Fibroblast of peridontal ligament (primary cell): ENCODE data around the gene EXOSC6.
A peak's percentile ranks its signal among the peaks of the same experiment; 100 is the strongest.
"Not testable (repeated sequence)": the region's sequence is repeated elsewhere in the genome, so short reads cannot be mapped to it uniquely, and the experiment has no call there.

Source experiments
- DNase-seq: peaks from one replicate; pipeline ENCODE4 v3.0.0-alpha.2; 2010; ENCODE audit errors: extremely low read depth

Gene EXOSC6

DNA sequence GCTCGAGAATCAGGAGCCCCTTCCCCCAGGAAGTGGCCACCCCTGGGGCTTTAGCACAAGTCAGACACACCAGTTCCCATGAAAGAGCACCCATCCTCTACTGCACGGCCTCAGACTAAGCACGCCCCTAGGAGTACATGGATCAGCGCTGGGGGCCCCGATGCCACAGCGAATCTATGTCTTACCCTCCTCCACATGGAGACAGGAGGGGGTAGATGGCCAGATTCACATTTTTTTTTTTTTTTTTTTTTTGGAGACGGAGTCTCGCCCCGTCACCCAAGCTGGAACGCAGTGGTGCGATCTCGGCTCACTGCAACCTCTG lies 3.2 kb upstream of the EXOSC6 start:
- DNase-seq = no peak

DNA sequence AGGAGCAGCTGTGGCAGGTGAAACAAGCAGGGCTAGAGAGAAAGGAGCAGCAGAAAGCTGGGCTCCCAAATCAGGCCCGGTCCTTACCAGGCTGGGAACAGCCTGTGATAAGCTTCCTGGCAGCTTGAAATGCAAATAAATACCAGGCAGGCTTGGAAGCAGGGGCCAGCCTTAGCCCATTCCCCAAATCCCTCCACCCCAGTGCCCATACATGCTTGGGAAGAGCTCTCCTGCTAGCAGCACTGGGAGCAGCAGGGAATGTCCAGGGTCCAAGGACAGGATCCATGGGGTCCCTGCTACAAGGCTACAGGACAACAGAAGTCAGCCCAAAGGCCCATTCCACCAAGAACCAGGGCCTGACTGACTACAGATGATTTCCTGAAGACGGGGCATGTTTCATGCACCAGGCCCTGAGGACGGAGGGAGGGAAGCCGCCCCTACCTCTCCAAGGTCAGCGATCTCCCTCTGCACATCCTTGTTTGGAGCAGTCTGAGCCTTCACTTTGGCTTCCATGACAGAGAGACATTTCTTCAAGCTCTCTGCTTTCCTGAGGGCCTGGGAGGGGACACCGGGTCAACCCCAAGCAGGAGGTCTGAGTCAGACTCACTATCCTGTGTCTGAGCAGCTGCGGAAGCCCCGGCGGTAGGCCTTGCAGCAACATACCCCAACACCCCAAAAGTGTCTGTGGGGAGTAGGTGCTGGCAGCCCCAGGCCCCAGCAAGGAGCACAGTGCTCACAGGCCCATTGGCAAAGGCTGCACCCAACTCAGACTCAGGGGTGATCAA lies 2.6 kb upstream of the EXOSC6 start:
- no peak for DNase-seq

DNA sequence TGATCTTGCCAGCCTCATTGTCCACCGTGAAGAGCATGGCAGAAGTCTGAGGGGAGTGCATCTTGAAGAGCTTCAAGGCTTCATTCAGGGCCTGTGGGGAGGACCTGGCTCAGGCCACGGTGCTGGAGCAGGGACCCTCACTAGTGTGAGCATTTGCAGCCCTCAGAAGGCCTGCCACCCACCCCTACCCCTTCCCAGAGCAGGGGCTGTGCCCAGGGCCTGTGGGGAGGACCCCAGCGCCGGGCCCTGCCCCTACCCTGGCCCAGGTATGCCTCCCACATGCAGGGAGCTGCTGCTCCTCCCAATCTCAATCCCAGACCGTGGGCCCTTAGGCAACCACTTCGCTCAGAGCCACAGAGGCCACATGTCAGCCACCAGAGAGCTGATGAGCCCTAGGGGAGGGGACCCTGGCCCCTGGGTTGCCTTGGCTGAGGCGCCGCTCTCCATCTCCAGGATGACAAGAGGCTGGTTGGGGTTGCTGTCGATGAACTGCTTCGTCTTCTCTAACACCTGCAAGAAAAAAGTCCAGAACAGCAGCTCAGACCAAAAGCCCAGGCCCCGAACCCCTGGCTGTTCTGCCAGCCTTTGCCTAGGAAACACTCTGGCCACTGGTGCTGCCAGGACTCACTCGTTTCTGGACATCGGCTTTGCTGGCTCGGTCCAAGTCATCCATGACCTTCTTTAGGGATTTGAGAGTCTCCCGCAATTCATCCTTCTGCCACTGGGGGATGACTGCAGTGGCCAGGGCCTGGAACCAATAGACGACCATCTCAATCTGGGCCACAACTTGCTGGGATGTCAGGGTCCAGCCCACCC lies 1.8 kb upstream of the EXOSC6 start:
- peak; percentile 42 for DNase-seq

DNA sequence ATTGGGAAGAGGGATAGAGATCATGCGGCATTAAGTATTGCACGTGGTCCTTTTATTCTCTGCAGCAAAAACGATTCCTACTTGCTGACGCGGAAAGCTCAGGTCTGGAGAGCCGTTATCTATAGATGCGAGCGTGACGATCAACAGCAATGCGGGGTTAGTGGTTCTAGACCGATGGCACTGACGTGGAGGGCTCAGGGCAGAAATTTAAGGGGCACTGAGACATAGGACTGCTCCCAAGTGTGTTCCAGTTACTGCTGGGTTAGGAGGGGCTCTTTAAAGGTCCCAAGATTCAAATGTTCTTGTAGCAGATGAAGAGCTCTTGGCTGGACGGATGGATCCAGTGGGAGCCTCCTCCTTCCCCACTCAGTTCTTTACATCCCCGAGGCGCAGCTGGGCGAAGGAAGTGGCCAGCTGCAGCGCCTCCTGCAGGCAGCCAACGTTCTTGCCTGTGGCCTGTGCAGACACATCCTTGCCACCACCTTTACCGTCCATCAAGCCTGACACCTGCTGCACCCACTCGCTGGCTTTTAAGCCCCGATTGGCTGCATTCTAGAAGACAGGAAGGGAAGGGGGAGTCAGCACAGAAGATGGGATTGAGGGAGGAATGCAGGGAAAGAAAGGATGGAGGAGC lies 732 bp upstream of the EXOSC6 start:
- no peak for DNase-seq

DNA sequence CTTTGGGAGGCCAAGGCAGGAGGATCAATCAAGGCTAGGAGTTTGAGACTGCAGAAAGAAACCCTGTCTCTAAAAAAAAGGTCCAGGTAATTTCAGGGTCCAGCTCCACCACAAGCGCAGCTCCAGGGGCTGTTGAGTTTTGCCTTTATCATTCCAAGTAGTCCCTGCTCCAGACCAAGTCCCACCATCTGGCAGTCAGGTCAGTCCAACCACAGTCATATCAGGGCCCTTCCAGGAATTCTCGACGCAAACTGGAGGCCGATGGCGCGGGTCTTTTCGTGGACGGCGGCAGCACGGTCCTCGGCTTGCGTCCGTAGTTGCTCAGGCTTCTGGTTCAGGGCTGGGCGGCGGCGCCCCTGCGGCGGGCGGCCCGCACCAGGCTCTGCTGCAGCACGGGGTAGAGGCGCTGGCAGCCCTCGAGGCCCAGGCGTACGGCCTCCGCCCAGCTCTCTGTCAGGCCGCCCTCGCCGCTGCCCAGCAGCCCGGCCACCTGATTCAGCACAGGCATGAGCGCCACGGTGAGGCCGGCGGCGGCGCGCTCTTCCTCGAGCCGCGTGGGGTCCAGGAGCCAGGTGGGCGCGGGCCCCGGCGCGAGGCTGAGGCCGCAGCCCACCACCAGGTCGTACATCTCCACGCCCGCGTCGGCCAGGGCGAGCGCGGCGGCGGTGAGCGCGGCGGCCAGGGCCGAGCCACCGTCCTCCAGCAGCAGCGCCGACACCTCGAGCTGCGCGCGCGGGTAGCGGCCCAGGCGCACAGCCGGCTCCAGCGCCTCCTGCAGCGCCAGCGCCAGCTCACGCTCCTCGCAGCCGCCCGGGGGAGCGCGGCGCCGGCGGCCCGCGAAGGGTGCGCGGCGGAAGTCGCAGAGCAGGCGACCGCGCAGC lies 752 bp downstream of the EXOSC6 start:
- DNase-seq = peak; percentile 44

DNA sequence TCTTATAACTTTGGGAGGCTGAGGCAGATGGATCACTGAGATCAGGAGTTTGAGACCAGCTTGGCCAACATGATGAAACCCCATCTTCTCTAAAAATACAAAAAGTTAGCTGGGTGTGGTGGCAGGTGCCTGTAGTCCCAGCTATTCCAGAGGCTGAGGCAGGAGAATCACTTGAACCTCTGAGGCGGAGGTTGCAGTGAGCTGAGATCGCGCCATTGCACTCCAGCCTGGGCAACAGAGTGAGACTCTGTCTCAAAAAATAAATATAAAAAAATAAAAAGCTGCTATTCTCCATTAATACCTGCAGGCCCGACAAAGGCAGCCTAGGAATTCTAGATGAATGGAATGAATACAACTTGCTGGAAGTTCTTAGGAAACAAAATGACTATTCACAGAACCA lies 2.0 kb downstream of the EXOSC6 start:
- not testable (repeated sequence) for DNase-seq

DNA sequence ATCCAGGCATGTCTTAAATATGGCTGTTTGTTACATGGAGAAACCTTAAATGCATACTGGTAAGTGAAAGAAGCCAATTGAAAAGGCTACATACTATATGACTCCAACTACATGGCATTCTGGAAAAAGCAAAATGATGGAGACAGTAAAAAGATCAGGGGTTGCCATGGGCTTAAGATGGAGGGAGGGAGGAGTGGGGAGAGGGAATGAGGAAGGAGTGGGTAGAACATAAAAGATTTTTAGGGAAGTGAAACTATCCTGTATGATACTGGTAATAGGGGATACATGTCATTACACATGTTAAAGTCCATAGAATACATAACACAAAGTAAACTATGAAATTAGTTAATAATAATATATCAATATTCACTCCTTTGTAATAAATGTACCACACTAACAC lies 13.0 kb downstream of the EXOSC6 start:
- not testable (repeated sequence) for DNase-seq

DNA sequence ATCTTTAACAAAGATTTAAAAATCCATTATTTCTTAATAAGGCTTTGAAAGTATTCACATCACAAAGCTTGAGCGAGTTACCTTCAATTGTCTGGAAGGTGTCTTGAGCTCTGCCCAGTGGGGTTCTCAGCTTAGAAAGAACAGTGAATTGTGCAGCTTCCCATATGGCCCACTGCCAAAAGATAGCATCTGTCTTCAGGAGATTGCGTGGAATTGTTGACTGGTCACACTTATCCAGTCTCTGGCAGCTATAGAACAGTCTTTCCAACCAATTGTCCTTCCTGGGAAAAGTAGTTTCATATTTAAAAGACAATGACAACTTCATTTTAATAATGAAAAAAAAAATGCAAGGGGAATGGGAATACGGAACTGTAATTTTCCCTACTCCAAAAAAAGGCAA lies 19.9 kb downstream of the EXOSC6 start:
- DNase-seq = not testable (repeated sequence)

DNA sequence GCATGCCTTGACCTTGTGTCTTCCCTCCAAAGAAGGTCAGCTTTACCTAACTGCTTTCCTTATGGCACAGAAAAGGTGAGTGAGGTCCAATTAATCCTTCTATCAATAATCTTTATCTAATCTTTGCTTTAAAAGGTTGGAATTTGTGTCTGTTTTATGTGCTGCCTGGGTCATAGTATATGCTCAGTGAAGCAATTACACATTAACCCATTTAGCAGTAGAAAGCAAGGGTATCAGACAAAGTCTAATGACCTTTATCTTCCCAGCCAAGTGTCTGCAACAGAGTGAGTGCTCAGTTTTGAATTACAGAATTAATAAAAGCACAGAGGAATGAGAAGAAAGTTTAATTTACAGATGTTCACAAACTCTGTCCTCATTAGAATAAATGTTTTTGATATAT lies 25.7 kb downstream of the EXOSC6 start:
- DNase-seq = not testable (repeated sequence)

DNA sequence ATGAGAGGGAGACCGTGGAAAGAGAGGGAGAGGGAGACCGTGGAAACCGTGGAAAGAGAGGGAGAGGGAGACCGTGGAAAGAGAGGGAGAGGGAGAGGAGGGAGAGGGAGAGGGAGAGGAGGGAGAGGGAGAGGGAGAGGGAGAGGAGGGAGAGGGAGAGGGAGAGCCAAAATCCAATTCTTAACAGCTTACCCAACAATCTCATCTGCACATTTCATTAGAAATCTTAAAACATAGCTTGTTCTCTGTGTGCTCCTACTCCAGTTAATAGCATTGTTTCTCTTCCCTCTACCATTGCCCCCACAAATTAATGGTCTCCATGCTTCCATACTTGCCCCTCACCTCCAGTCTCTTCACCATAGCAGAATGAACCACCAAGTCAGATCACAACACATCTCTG lies 26.3 kb downstream of the EXOSC6 start:
- DNase-seq = not testable (repeated sequence)

DNA sequence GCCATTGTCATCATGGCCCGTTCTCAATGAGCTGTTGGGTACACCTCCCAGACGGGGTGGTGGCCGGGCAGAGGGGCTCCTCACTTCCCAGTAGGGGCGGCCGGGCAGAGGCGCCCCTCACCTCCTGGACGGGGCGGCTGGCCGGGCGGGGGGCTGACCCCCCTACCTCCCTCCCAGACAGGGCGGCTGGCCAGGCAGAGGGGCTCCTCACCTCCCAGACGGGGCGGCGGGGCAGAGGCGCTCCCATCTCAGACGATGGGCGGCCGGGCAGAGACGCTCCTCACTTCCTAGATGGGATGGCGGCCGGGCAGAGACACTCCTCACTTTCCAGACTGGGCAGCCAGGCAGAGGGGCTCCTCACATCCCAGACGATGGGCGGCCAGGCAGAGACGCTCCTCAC lies 27.1 kb downstream of the EXOSC6 start:
- not testable (repeated sequence) for DNase-seq

DNA sequence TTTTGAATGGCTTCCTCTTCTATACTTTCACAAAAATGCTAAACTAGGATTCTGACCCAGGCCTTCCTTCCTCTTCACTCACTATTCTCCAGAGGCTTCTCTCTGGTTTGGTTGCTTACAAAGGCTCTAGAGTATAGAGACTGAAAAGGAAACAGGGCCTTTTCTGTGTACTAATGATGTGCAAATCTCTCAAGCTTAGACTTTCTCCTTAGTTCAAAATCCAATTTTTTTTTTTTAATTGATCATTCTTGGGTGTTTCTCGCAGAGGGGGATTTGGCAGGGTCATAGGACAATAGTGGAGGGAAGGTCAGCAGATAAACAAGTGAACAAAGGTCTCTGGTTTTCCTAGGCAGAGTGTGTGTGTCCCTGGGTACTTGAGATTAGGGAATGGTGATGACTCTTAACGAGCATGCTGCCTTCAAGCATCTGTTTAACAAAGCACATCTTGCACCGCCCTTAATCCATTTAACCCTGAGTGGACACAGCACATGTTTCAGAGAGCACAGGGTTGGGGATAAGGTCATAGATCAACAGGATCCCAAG lies 27.7 kb downstream of the EXOSC6 start:
- not testable (repeated sequence) for DNase-seq

DNA sequence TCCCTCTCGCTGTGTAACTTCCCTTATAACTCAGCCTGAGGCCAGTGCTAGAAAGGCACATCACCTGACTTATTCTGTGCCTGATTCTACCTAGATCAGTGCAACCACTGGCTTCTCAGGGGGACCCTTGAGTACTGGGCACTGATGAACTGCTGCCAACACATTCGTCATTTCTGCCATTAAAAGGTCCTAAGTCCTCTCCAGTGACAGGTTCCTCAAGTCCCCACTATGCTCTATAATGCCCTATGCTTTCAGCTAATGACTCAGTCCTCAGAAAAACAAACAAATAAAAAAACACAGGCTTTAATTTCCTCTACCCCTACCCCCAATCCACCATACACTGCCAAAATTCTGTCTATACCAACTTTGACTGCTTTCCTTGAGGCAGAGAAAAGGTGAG lies 28.5 kb downstream of the EXOSC6 start:
- not testable (repeated sequence) for DNase-seq

DNA sequence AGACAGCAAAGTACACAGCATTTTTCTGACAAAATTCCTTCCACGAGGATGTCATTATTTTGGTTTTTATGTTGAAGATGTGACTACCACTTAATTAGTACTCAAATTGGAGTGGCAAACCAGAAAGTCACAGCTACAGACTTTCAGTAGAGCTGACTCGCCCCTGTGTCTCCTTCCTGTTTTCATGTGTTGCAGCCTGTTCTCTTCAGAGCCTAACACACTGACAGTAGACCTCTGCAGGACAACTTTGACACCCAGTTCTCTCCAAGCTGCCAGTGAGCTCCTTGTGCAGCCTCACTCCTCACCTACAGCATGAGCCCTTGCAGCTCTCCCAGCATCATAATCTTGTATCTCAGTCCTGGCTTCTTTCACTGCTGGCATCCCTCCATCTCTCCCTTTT lies 29.2 kb downstream of the EXOSC6 start:
- not testable (repeated sequence) for DNase-seq

DNA sequence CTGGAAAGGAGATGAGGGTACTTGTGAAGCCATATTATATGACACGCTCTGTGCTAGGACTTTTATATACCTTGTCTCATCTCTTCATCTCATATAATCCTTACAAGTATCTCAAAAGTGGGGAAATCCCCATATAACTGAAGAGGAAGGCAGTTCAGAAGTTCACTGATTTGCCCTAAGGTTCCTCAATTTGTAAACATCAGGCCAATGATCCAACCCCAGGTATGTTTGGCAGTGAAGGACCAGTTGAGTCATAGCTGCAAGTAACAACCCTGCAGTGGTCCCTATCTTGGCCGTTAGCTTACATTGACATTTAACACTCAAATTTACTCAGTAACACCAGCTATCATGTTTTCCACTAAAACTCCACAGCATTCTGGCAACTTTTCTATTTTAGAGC lies 33.2 kb downstream of the EXOSC6 start:
- DNase-seq = not testable (repeated sequence)

DNA sequence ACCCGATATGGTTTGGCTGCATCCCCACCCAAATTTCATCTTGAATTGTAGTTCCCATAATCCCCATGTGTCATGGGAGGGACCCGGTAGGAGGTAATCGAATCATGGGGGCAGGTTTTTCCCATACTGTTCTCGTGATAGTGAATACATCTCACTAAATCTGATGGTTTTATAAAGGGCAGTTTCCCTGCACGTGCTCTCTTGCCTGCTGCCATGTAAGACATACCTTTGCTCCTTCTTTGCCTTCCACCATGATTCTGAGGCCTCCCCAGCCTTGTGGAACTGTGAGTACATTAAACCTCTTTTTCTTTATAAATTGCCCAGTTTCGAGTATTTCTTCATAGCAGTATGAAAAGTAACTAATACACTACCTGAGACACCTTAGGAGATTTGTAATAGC lies 45.4 kb downstream of the EXOSC6 start:
- not testable (repeated sequence) for DNase-seq

DNA sequence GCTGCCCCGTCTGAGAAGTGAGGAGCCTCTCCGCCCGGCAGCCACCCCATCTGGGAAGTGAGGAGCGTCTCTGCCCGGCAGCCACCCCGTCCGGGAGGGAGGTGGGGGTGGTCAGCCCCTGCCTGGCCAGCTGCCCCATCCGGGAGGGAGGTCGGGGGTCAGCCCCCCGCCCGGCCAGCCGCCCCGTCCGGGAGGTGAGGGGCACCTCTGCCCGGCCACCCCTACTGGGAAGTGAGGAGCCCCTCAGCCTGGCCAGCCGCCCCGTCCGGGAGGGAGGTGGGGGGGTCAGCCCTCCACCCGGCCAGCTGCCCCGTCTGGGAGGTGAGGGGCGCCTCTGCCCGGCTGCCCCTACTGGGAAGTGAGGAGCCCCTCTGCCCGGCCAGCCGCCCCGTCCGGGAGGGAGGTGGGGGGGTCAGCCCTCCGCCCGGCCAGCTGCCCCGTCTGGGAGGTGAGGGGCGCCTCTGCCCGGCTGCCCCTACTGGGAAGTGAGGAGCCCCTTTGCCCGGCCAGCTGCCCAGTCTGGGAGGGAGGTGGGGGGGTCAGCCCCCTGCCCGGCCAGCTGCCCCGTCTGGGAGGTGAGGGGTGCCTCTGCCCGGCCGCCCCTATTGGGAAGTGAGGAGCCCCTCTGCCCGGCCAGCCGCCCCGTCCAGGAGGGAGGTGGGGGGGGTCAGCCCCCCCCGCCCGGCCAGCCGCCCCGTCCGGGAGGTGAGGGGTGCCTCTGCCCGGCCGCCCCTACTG lies 46.9 kb downstream of the EXOSC6 start:
- DNase-seq = not testable (repeated sequence)

DNA sequence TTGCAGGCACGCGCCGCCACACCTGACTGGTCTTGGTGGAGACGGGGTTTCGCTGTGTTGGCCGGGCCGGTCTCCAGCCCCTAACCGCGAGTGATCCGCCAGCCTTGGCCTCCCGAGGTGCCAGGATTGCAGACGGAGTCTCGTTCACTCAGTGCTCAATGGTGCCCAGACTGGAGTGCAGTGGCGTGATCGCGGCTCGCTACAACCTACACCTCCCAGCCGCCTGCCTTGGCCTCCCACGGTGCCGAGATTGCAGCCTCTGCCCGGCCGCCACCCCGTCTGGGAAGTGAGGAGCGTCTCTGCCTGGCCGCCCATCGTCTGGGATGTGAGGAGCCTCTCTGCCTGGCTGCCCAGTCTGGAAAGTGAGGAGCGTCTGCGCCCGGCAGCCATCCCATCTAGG lies 47.7 kb downstream of the EXOSC6 start:
- not testable (repeated sequence) for DNase-seq

DNA sequence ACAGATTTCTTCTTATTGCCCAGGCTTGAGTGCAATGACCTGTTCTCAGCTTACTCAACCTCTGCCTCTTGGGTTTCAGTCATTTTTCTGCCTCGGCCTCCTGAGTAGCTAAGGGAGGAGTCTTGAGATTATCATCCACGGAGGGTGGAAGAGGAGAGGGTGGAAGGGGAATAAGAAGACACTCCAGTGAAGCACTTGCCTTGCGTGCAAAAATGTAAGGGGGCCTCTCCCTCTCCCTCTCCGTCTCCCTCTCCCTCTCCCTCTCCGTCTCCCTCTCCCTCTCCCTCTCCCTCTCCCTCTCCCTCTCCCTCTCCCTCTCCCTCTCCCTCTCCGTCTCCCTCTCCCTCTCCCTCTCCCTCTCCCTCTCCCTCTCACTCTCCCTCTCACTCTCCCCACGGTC lies 48.2 kb downstream of the EXOSC6 start:
- peak; percentile 17 for DNase-seq

DNA sequence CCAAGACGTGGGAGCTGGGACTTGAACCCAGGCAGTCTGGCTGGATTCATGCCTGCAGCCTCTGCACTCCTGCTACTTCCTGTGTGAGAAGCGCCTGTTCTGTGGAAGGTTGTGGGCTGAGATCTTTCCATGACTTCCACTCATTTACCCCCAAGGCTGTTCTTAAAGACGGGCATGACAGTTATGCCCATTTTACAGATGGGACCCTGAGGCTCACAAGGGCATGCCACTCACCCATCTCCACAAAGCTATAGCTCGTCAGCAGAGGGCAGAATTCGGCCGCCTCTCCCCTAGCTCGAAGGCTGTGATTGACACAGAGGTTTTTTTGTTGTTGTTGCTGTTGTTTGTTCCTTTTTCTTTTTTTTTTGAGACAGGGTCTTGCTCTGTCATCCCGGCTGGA lies 51.7 kb downstream of the EXOSC6 start:
- DNase-seq = not testable (repeated sequence)

DNA sequence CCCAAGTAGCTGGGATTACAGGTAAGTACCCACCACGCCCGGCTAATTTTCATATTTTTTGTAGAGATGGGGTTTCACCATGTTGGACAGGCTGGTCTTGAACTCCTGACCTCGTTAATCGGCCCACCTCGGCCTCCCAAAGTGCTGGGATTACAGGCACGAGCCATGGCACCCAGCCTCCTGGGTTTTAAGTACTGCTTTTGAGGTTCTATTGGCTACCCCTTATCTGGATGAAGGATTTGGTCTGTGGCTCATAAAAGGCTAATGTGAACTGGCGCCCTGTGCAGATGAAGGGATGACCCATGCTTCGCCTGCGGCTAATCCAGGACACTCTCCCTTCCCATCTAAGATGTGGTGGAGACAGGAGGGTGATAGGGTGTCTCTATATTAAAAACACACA lies 52.6 kb downstream of the EXOSC6 start:
- DNase-seq = not testable (repeated sequence)
